Bronchial epithelial cell (primary cell): ENCODE results near the gene PSMD12. TPM values are rescaled to one million over a fixed set of nuclear protein-coding genes. Genes with fewer than 3 reads are reported as not detected.

Experiments
- DNase-seq: peaks from one replicate; pipeline ENCODE4 v3.0.0-alpha.2; 2010; ENCODE audit warnings: low read depth
- FAIRE-seq: peaks from 2 replicates; lab custom pipeline; 2011; peaks lifted over from hg19 to GRCh38; lab: Jason Lieb, UNC
- H3K27me3 ChIP-seq: 2 replicates; pipeline ENCODE4 v1.5.1; 2011; ENCODE audit warnings: low read length; ENCODE audit not compliant: control insufficient read depth, insufficient read depth
- H3K36me3 ChIP-seq: 2 replicates; pipeline ENCODE4 v1.5.1; 2011; ENCODE audit warnings: low read length; ENCODE audit not compliant: control insufficient read depth, insufficient read depth
- H3K4me3 ChIP-seq: 2 replicates; pipeline ENCODE4 v1.5.1; 2011; ENCODE audit warnings: mild to moderate bottlenecking, low read depth, low read length, control low read depth
- total RNA-seq: library from RNA; depleted of rRNA; stranded (reverse); fragments of >200 nt; gene quantifications from 2 replicates; pipeline ENCODE4 v1.2.1, GENCODE V29; 2014
- TF ChIP-seq, protein P1 (sequence below): IDR thresholded peaks from 2 replicates; pipeline ENCODE4 v1.5.1; 2011; ENCODE audit warnings: mild to moderate bottlenecking, moderate library complexity, low read length, control low read depth, inconsistent platforms; ENCODE audit not compliant: insufficient read depth, severe bottlenecking

Gene PSMD12
- total RNA-seq, 1 donor from 2014 or later = 13.2 TPM

DNA sequence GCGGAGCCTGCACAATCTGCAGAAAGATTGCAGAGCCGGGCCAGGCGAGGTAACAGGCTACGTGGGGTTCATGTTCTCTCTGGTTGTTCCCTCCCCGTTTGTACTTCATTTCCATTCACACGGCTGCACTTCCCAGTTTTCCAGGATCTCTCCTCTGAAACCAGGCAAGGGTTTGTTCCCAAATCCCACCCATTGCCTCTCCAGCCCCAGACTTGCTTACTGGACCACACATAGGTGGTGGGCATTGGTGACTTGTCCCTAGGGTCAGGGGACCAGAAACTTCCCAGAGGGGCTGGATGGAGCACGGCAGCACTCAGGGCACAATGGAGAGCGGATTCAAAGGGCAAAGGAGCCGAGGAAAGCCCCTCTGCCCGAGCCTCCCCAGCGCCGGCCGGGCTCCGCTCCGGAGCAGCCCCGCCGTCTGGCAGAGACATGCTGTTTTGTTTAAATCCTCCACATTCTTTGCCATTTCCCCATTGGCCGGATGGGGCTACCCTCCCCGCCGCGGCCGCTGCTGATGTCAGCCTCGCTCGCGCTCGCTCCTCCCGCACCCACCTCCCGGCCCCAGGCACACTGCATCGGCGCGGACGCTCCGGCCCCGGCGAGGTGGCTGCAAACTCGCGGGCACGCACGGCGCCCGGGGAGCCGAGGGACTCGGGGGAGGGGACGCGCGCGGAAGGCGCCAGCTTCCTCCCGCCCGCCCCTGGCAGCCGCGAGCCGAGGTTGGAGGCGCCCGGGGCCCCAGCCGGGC is 10.5 kb upstream of the PSMD12 start, which contains the start of gene PITPNC1:
Gene PITPNC1 (plus strand): TSS at position 545 of the 751 bp plus-strand sequence.
- Histone ChIP-seq H3K36me3 (no peaks in the 10 kb centered on the region), H3K27me3 (no peaks in the 10 kb centered on the region), H3K4me3 (peak within 1 kb of the TSS; percentile 85)
- no peak for FAIRE-seq
- DNase-seq = peak; percentile 69
- TF ChIP-seq, protein P1, sequence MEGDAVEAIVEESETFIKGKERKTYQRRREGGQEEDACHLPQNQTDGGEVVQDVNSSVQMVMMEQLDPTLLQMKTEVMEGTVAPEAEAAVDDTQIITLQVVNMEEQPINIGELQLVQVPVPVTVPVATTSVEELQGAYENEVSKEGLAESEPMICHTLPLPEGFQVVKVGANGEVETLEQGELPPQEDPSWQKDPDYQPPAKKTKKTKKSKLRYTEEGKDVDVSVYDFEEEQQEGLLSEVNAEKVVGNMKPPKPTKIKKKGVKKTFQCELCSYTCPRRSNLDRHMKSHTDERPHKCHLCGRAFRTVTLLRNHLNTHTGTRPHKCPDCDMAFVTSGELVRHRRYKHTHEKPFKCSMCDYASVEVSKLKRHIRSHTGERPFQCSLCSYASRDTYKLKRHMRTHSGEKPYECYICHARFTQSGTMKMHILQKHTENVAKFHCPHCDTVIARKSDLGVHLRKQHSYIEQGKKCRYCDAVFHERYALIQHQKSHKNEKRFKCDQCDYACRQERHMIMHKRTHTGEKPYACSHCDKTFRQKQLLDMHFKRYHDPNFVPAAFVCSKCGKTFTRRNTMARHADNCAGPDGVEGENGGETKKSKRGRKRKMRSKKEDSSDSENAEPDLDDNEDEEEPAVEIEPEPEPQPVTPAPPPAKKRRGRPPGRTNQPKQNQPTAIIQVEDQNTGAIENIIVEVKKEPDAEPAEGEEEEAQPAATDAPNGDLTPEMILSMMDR = no peak

DNA sequence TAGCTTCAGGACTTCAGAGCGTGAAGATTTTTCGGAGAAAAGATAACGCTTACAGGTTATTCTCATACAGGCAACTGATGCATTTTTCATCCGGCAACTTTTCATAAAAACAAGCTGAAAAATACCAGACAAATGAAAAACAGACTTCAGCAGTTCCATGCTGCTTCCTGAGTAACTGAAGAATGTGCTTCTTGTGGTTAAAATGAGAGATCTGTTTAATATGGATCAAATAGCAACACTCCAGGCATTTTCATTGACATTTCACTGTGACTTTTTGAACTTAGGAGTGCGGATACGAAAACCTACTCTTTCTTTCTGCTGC is 10.0 kb upstream of the PSMD12 start:
- H3K4me3 ChIP-seq = no peak overlapping the region
- TF ChIP-seq, protein P1 = no peak
- DNase-seq (no peak), FAIRE-seq (no peak)
- H3K27me3 ChIP-seq = no peaks in the 10 kb centered on the region
- H3K36me3 ChIP-seq = no peaks in the 10 kb centered on the region

GRCh38 chr17:67375716-67376115 is 9.3 kb upstream of the PSMD12 start:
- FAIRE-seq = no peak
- no peak for DNase-seq
- H3K36me3 ChIP-seq = no peaks in the 10 kb centered on the region
- H3K4me3 ChIP-seq = no peak overlapping the region
- H3K27me3 ChIP-seq = no peaks in the 10 kb centered on the region
- TF ChIP-seq, protein P1 = no peak

GRCh38 chr17:67375054-67375427 is 8.7 kb upstream of the PSMD12 start:
- TF ChIP-seq, protein P1 = no peak
- H3K27me3 ChIP-seq = no peaks in the 10 kb centered on the region
- H3K4me3 ChIP-seq = no peak overlapping the region
- FAIRE-seq (no peak), DNase-seq (no peak)
- no peaks in the 10 kb centered on the region for H3K36me3 ChIP-seq

DNA sequence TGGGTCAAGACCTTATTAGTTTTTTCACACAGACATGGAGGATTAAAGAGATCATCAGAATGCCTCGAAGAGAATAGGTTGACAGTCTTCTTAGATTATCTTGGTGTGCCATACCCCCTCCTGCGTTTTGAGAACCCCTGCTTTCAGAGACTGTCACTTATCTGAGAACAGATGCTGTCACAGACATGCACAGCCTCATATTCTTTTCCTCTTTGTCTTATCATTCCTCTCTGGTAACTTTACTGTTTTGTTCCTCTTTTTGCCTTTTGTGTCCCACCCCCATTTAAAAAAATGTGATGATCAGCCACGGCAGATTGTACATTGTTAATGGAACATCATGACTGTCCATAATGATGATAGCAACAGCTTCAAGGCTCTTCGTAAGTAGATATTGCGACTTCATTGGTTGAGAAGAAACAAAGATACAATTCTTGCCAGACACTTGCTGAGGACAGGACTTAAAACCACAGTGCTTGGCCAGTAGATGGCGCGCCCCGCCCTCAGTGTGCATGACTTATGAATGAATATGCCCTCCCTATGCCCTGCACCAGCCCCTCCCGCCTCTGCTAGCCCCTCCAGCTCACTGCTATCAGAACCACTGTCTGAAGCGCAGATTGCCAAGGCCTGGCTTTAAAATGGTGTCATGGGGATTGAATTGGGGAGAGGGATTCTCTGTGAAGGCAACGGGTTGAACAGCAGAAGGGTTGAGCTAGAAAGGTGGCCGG is 8.1 kb upstream of the PSMD12 start:
- Histone ChIP-seq H3K36me3 (no peaks in the 10 kb centered on the region), H3K27me3 (no peaks in the 10 kb centered on the region), H3K4me3 (no peak overlapping the region)
- TF ChIP-seq, protein P1 = peak; percentile 91
- peak; percentile 66 for DNase-seq
- FAIRE-seq = peak; percentile 50
